HepG2 (cell line): ENCODE measurements around the gene ABCA3. TPM values are rescaled to one million over a fixed set of nuclear protein-coding genes. Genes with fewer than 3 reads are reported as not detected.

Experiments used
- ATAC-seq: fragments of 200-7000 bp; cut with Tn5 transposase; 3 replicates; pipeline ENCODE4 v1.9.1; 2020; ENCODE audit warnings: mild to moderate bottlenecking, moderate library complexity
- BruUV-seq: library from RNA; stranded (reverse); fragments of 400-500 nt; replicated peaks from 2 replicates; lab custom pipeline; 2021; lab: Mats Ljungman, UMichigan
- CTCF ChIA-PET: fragments of 300-600 bp; formaldehyde crosslinking; extraction: SDS; loops from one replicate; lab custom pipeline; 2021; ENCODE audit warnings: low total read pairs, inconsistent platforms, low intra/inter-chr PET ratio; lab: Yijun Ruan, JAX
- POLR2A ChIA-PET: fragments of 350-600 bp; sonication (Branson Sonifier 250); formaldehyde crosslinking; loops from one replicate; lab custom pipeline; 2020; ENCODE audit warnings: antibody characterized with exemption, inconsistent platforms; lab: Yijun Ruan, JAX
- DNase-seq: peaks from one replicate; pipeline ENCODE4 v3.0.0-alpha.2; 2015; ENCODE audit warnings: low spot score
- FAIRE-seq: peaks from 3 replicates; lab custom pipeline; 2011; peaks lifted over from hg19 to GRCh38; lab: Jason Lieb, UNC
- H2AFZ ChIP-seq: one replicate; pipeline ENCODE4 v1.6.1; 2011; ENCODE audit warnings: low read length, inconsistent platforms
- H3K27ac ChIP-seq: fragments of 300-600 bp; 3 replicates; pipeline ENCODE4 v1.8.0; 2011; ENCODE audit warnings: mixed run types, mild to moderate bottlenecking, mixed read lengths, low read length, inconsistent platforms; ENCODE audit not compliant: insufficient read depth; ENCODE audit errors: extremely low read length
- H3K27me3 ChIP-seq, 2 experiments: fragments of 200-600 bp in 1 of 2; 2 replicates in 1 of 2; 3 replicates in 1 of 2; pipeline versions ENCODE4 v1.6.0 to v1.8.0; 2011; ENCODE audit warnings: low read length in 2 of 2, mild to moderate bottlenecking in 2 of 2, moderate library complexity in 2 of 2, inconsistent platforms in 1 of 2; ENCODE audit not compliant: insufficient read depth in 2 of 2, control insufficient read depth in 1 of 2
- H3K36me3 ChIP-seq, 2 experiments: fragments of 200-600 bp in 1 of 2; replicated peaks in 1 of 2; 2 replicates in 1 of 2; 3 replicates in 1 of 2; pipeline versions ENCODE4 v1.5.1 to v1.8.0; 2011; ENCODE audit warnings: low read length in 2 of 2, inconsistent platforms in 1 of 2; ENCODE audit not compliant: insufficient read depth in 2 of 2, control insufficient read depth in 1 of 2
- H3K4me1 ChIP-seq: 2 replicates; pipeline ENCODE4 v1.5.1; 2012; ENCODE audit warnings: low read length, inconsistent platforms; ENCODE audit not compliant: insufficient read depth
- H3K4me2 ChIP-seq: 2 replicates; pipeline ENCODE4 v1.6.0; 2011; ENCODE audit warnings: low read depth, low read length, inconsistent platforms
- H3K4me3 ChIP-seq, 3 experiments: fragments of 200-600 bp in 1 of 3; sonication (generic), shearing (Covaris generic) in 1 of 3; replicated peaks in 1 of 3; 2 replicates each; pipeline ENCODE4 v1.5.1; 2011 to 2016; ENCODE audit warnings: low read length in 3 of 3, inconsistent platforms in 2 of 3, low read depth in 2 of 3, mild to moderate bottlenecking in 2 of 3, control low read depth in 1 of 3, mixed read lengths in 1 of 3; ENCODE audit not compliant: insufficient read depth in 1 of 3
- H3K79me2 ChIP-seq: one replicate; pipeline ENCODE4 v1.6.1; 2011; ENCODE audit warnings: low read length, inconsistent platforms; ENCODE audit not compliant: insufficient read depth
- H3K9ac ChIP-seq: 2 replicates; pipeline ENCODE4 v1.6.0; 2011; ENCODE audit warnings: mild to moderate bottlenecking, low read depth, low read length, inconsistent platforms; ENCODE audit not compliant: insufficient read depth
- H3K9me3 ChIP-seq: 2 replicates; pipeline ENCODE4 v1.5.1; 2012; ENCODE audit warnings: mild to moderate bottlenecking, low read length
- H4K20me1 ChIP-seq: 2 replicates; pipeline ENCODE4 v1.6.0; 2011; ENCODE audit warnings: inconsistent platforms, mild to moderate bottlenecking, low read length, moderate library complexity; ENCODE audit not compliant: insufficient read depth
- MAFK ChIP-seq, 2 experiments: IDR thresholded peaks in 1 of 2; conservative IDR thresholded peaks in 1 of 2; 2 replicates each; pipeline ENCODE4 v1.6.1; 2011; ENCODE audit warnings: improper control_type of control experiment in 2 of 2, low read length in 2 of 2
- WGBS: methylation state at CpG from one replicate; pipeline ENCODE4 v1.1.6; 2017; ENCODE audit warnings: low lambda C conversion rate; 5-methylcytosine and 5-hydroxymethylcytosine counted together
- in situ Hi-C: cut with HindIII; loops from 2 replicates; pipeline ENCODE4 v1.10.0; 2017; ENCODE audit warnings: low pct_unique_long_range_greater_than_20kb; ENCODE audit not compliant: extremely low pct_ligation_motif_present
- intact Hi-C: fragments of 100-400 bp; cut with micrococcal nuclease; formaldehyde crosslinking; loops from one replicate; pipeline ENCODE4 v1.10.0; 2022; ENCODE audit not compliant: unreplicated experiment
- polyA plus RNA-seq, 8 experiments: library from polyadenylated mRNA; depleted of rRNA in 3 of 8; stranded (reverse) in 7 of 8; unstranded in 1 of 8; fragments of >200 nt; fragmentation: Illumina TruSeq in 4 of 8; extraction: Trizol in 4 of 8; gene quantifications; 2 replicates each; pipeline versions ENCODE4 v1.2.1 to v1.2.3, GENCODE V29; 2011 to 2016; ENCODE audit warnings: low read depth in 4 of 8, missing spikeins in 1 of 8, mixed read lengths in 1 of 8; ENCODE audit not compliant: insufficient read depth in 1 of 8
- total RNA-seq, 5 experiments: library from RNA; depleted of rRNA; stranded (reverse); fragments of >200 nt; fragmentation: Illumina TruSeq; extraction: Trizol; gene quantifications; 2 replicates each; pipeline ENCODE4 v1.2.3, GENCODE V29; 2016; ENCODE audit warnings: low read depth in 1 of 5
- TF ChIP-seq, protein P1 (sequence below), 2 experiments: sonication (generic) in 1 of 2; formaldehyde crosslinking in 1 of 2; IDR thresholded peaks; 2 replicates each; pipeline versions ENCODE4 v1.5.1 to v1.6.1; 2011 to 2020; ENCODE audit warnings: borderline replicate concordance in 1 of 2, low read depth in 1 of 2, low read length in 1 of 2, mild to moderate bottlenecking in 1 of 2, missing genetic modification reagents in 1 of 2, moderate library complexity in 1 of 2
- TF ChIP-seq, protein P2 (sequence below): sonication (generic); formaldehyde crosslinking; IDR thresholded peaks from 2 replicates; pipeline ENCODE4 v1.5.0; 2020; ENCODE audit warnings: mild to moderate bottlenecking, missing genetic modification reagents, moderate library complexity

The ABCA3 gene
- total and polyA plus RNA-seq, 2 of the 13 experiments (the other 11 are each of a cell fraction or from before 2014, with no cell fraction given): 0.60 to 1.5 TPM

GRCh38 chr16:2358811-2359210, 18.3 kb upstream of the ABCA3 start:
- BruUV-seq: no TSS peak

More at GRCh38 chr16:2358811-2359210, 18.3 kb upstream of the ABCA3 start:
- Histone ChIP-seq H3K36me3 (no peaks in the 10 kb centered on the region), H3K9me3 (peaks cover 11% of the 10 kb centered on the region; the same call in 1 of the 2 replicates), H3K4me3 (no peak overlapping the region), H4K20me1 (no peaks in the 10 kb centered on the region), H3K9ac (no peak overlapping the region), H3K79me2 (no peaks in the 10 kb centered on the region), H3K4me2 (no peak overlapping the region), H2AFZ (no peak overlapping the region), H3K27ac (no peak overlapping the region), H3K27me3 (peaks cover 0 to 28% of the 10 kb centered on the region in 2 experiments; a peak in 2 of 5 replicates), H3K4me1 (peaks cover 7% of the 10 kb centered on the region)
- FAIRE-seq: no peak
- intact Hi-C loops (no loop called here), in situ Hi-C loops (no loop called here)
- WGBS: 80% methylated on average over 3 of the region's 3 CpGs
- POLR2A ChIA-PET: no interaction called here
- DNase-seq: no peak
- ATAC-seq: no peak
- CTCF ChIA-PET: no interaction called here
- TF ChIP-seq MAFK (conservative IDR thresholded peaks at IDR 0.05 in 1 of 2, IDR thresholded peaks at IDR 0.05 in 1 of 2; ENCODE audit: low read length in 2 of 2): no peak
- TF ChIP-seq, protein P1, sequence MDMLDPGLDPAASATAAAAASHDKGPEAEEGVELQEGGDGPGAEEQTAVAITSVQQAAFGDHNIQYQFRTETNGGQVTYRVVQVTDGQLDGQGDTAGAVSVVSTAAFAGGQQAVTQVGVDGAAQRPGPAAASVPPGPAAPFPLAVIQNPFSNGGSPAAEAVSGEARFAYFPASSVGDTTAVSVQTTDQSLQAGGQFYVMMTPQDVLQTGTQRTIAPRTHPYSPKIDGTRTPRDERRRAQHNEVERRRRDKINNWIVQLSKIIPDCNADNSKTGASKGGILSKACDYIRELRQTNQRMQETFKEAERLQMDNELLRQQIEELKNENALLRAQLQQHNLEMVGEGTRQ (IDR thresholded peaks at IDR 0.05; ENCODE audit: low read depth, low read length): no peak
- TF ChIP-seq, protein P1 (CRISPR knock-in tag; IDR thresholded peaks at IDR 0.05; ENCODE audit: borderline replicate concordance): no peak
- TF ChIP-seq, protein P2, sequence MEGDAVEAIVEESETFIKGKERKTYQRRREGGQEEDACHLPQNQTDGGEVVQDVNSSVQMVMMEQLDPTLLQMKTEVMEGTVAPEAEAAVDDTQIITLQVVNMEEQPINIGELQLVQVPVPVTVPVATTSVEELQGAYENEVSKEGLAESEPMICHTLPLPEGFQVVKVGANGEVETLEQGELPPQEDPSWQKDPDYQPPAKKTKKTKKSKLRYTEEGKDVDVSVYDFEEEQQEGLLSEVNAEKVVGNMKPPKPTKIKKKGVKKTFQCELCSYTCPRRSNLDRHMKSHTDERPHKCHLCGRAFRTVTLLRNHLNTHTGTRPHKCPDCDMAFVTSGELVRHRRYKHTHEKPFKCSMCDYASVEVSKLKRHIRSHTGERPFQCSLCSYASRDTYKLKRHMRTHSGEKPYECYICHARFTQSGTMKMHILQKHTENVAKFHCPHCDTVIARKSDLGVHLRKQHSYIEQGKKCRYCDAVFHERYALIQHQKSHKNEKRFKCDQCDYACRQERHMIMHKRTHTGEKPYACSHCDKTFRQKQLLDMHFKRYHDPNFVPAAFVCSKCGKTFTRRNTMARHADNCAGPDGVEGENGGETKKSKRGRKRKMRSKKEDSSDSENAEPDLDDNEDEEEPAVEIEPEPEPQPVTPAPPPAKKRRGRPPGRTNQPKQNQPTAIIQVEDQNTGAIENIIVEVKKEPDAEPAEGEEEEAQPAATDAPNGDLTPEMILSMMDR (CRISPR knock-in tag): no peak
